ENCODE data around the gene ARL2. TPM values are rescaled to one million over a fixed set of nuclear protein-coding genes. Genes with fewer than 3 reads are reported as not detected.
A peak's percentile ranks its signal among the peaks of the same experiment; 100 is the strongest.

The ARL2 gene
- total RNA-seq, 1 donor from 2014 or later: 120 TPM

DNA sequence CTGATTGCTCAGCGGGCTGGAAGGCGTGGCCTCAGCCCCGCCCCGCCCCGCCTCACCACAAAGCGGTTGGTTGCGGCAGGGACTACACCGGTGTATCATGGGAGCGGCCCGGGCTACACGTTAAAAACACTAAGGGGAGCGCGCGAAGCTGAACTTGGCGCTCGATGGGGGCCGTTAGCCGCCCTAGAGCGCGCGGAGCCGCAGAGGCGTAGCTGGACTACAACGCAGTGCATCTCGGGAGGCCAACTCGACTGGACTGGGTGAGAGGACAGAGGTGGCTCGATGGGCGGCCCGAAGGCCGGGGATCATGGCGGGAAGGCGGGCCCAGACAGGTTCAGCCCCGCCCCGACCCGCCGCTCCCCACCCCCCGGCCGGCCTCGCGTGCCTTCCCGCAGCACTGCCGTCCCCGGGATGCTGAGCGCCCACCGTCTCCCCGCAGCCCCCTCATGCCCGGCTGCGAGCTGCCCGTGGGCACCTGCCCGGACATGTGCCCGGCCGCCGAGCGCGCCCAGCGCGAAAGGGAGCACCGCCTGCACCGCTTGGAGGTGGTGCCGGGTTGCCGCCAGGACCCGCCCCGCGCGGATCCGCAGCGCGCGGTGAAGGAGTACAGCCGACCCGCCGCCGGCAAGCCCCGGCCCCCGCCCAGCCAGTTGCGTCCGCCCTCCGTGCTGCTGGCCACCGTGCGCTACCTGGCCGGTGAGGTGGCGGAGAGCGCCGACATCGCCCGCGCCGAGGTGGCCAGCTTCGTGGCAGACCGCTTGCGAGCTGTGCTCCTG lies 27.1 kb downstream of the ARL2 start, which contains the start of gene SAC3D1:
SAC3D1 (plus strand) TSS at position 364 of the 776 bp plus-strand sequence; CDS start at position 447, 83 bp downstream.
- intact Hi-C loops (cut with DNase I): loop anchor here (5.0 kb wide), 1 partner anchor 76 kb away; the partner anchor contains the start of gene ZNHIT2
- peak; percentile 96 for DNase-seq (ENCODE audit: low spot score)

DNA sequence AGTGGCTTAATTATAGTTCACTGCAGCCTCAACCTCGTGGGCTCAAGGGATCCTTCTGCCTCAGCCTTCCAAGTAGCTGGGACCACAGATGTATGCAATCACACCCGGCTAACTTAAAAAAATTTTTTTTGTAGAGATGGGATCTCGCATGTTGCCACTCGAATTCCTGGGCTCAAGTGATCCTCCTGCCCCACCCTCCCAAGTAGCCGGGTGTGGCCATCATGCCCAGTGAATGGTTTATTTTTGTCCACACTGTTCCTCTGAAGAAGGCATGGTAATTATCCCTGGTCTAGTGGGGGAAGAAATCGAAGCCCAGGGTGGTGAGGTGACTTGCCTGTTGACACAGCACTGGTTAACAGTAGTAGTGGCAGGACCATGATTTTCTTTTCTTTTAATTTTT lies 28.9 kb downstream of the ARL2 start:
- intact Hi-C loops (cut with DNase I): loop anchor here (5.0 kb wide), 1 partner anchor 74 kb away; the partner anchor contains the start of gene ZNHIT2
- DNase-seq (ENCODE audit: low spot score): no peak

DNA sequence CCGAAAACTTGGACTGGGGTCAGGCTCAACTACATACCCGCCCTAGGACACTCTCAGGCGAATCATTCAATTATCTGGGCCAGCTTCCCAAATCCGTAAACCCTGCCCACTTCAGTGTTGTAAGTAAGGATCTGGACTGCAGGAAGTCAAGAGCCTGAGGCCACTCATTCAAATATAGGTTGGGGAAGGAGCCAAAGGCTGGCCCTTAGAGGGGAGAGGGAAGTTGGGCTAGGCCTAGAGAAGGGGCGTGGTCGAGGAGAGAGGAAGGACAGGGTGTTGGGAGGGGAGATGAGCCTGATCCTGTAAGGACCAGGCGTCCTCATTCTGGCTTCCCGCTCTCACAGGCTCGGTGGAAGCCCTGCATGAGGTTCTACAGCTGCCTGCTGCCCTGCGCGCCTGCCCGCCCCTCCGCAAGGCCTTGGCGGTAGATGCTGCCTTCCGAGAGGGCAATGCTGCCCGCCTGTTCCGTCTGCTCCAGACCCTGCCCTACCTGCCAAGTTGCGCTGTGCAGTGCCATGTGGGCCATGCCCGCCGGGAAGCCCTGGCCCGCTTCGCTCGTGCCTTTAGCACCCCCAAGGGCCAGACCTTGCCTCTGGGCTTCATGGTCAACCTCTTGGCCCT lies 30.0 kb downstream of the ARL2 start:
- intact Hi-C loops (cut with DNase I): loop anchor here (5.0 kb wide), 1 partner anchor 73 kb away; the partner anchor contains the start of gene ZNHIT2
- DNase-seq (ENCODE audit: low spot score): no peak

- no peak for DNase-seq (ENCODE audit: low spot score)
- intact Hi-C loops (cut with DNase I): no loop called here
These were observed 31.1 kb downstream of the ARL2 start for GRCh38 chr11:65045061-65045460.

DNA sequence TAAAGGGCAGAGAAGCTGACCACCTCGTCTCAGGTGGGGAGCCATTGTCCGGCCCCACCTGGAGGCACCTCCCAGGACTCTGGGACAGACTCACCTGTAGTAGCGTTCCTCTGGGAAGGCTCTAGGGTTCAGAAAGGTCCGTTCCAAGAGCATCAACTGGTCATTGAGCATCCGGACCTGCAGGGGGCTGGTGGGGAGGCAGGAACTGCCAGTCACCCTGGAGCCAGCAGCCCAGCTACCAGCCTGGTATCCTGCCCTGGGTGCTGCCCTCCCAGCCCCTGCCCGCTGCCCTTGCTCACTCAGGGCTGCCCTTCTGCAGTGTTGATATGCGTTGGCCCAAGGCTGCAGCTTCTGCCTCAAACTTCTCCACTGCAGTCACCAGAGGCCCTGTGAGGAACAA lies 31.8 kb downstream of the ARL2 start:
- intact Hi-C loops (cut with DNase I): no loop called here
- no peak for DNase-seq (ENCODE audit: low spot score)

DNA sequence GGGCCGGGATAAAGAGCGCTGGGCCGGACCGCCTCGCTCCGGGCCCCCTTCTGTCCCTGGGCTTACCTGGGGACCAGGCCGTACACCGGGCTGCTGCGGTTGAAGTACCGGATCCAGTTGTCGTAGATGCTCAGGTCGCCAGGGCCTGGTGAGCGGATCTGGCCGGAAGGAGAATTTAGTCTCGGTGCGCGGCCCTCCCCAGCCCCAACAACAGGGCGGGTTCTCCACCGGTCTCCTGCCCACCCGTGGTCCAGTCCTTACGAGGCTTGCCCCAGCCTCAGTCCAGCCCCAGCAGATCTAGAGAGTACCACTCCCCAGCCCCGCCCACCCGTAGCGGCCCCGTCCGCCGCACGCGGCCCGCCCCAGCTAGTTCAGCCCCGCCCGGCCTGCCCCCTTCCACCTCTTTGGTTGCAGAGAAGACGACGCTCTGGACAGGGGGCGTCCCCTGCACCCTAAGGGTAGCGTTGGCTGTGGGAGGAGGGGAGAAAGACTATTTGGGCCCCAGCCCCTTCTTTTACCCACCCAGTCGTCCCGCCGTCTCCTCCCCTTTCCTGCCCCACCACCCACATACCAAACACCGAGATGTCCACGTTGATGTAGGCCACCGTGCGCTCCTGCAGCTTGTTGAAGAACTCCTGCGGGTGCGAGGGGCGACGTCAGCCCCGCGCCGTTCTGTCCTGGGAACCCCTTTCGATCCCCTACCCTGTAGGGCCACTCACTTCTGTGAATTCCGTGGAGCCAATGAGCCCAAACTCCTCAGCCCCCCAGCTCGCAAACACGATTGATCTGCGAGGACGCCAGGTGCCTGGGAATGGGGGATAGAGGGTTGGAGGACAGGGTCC lies 33.8 kb downstream of the ARL2 start:
- no peak for DNase-seq (ENCODE audit: low spot score)
- intact Hi-C loops (cut with DNase I): no loop called here

DNA sequence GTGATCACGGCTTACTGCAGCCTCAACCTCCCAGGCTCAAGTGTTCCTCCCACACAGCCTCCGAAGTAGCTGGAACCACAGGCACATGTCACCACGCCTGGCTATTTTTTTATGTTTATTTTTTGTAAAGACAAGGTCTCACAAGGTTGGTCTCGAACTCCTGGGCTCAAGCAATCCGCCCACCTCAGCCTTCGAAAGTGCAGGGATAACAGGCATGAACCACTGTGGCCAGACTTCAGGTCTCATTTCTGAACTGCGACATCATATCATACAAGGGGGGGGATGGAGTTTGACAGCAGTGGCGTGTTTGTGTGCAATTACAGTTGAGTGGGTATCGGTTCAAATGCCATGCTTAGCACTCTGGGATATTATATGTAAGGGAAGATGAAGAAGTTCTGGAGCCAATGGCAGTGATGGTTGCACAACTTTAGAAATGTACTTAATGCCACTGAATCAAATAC lies 37.5 kb downstream of the ARL2 start:
- no peak for DNase-seq (ENCODE audit: low spot score)
- intact Hi-C loops (cut with DNase I): no loop called here

GRCh38 chr11:65053827-65054508 lies 40.0 kb downstream of the ARL2 start:
- intact Hi-C loops (cut with DNase I): no loop called here
- DNase-seq (ENCODE audit: low spot score): no peak

- no peak for DNase-seq (ENCODE audit: low spot score)
- intact Hi-C loops (cut with DNase I): no loop called here
These were observed 41.6 kb downstream of the ARL2 start for GRCh38 chr11:65055538-65055937.

DNA sequence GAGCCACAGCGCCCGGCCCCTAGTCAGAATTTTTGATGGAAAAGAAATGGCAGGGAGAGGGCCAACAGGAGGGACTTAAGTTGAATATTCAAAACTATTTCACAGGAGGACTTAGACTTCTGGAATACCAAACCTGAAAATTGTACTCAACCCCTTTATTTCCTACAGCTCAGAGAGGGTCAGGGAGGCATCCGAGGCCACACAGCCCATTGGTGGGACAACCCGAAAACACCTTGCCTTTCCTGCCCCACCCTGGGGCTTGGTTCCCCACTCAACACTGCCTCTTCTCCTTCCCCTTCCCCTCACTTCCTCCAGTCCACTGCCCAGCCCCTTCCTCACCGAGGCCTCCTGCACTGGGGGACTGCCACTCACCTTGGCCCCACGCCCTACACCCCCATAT lies 43.0 kb downstream of the ARL2 start:
- intact Hi-C loops (cut with DNase I): no loop called here
- no peak for DNase-seq (ENCODE audit: low spot score)

DNA sequence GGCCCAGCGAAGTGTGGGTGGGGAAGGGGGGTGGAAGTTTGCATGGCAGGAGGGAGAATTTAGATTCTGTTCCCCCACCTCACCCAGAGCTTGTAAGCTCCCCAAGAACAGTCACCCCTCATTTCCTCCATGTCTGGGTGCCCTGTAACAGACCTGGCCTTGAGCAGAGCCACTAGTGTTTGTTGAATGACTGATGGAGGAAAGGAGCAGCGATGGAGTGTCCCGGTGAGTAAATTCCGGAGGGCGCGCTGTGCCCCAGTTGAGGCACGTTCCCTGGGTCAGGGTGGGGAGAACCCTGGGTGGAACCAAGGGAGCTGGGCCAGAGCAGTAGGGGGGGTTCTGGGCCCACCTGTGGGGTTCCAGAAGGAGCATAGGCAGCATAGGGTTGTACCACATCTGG lies 43.6 kb downstream of the ARL2 start:
- intact Hi-C loops (cut with DNase I): no loop called here
- DNase-seq (ENCODE audit: low spot score): no peak

DNA sequence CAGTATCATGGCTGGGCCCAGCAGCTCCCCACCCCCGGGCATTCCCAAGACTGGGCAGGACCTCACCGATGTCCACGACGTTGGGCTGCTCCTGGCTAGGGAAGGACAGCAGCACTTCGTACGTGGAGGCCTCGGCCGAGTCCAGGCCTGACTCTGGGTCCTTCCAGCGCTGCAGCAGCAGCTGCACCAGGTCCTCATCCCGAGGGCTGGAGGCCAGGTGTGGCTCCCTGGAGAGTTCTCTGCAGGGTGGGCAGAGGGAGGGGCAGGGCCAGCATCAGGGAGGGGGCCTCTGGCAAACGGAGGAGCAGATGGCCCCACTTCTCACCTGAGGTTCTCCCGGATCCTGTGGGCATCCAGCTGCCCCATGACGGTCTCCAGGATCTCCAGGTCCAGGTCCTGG lies 44.1 kb downstream of the ARL2 start:
- intact Hi-C loops (cut with DNase I): no loop called here
- no peak for DNase-seq (ENCODE audit: low spot score)

- intact Hi-C loops (cut with DNase I): no loop called here
- no peak for DNase-seq (ENCODE audit: low spot score)
These were observed 44.6 kb downstream of the ARL2 start, which contains the start of gene NAALADL1 for GRCh38 chr11:65058419-65059054. Gene NAALADL1, minus strand, starts transcription at chr11:65058553. Its CDS starts 32 bp downstream, at chr11:65058521.

- no peak for DNase-seq (ENCODE audit: low spot score)
- intact Hi-C loops (cut with DNase I): no loop called here
These were observed 45.6 kb downstream of the ARL2 start for GRCh38 chr11:65059523-65059922.

- no peak for DNase-seq (ENCODE audit: low spot score)
- intact Hi-C loops (cut with DNase I): no loop called here
These were observed 46.2 kb downstream of the ARL2 start for GRCh38 chr11:65059959-65060824.

DNA sequence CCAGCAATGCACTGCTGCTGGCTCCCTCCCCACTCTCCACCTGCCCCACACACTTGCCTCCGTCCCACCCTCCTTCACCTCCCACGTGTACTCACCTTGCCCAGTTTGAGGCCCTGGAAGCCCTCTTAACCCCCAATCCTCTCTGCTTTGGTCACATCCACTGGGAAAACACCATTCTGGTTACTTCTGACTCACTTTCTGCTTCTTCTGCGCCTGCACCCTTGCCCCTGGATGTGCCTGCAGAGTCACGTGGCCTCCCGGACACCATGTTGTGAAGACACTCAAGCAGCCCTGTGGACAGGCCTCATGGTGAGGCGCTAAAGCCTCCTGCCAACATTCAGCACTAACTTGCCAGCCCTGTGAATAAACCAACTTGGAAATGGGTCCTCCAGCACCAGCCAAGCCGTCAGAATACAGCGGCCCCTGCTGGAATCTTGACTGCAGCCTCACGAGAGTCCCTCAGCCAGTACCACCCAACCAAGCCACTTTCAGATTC lies 47.0 kb downstream of the ARL2 start:
- DNase-seq (ENCODE audit: low spot score): no peak
- intact Hi-C loops (cut with DNase I): no loop called here

DNA sequence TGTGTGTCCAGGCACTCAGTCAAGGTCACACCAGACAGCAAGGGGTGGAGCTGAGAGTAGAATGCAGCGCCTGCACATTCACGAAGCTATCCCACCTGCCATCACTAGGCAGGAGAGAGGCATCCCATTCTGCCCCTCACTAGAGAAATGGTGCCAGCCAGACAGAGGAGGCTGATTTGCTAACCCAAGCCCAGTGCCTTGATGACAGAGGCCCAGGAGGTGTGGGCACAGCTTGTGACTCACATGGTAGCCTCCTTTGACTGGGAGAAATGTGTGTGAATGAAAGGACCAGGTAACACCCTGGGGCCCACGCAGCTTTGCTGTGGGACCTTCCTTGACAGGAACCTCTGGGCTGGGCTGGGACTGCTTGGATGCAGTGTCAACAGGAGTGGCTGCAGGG lies 49.6 kb downstream of the ARL2 start:
- intact Hi-C loops (cut with DNase I): no loop called here
- DNase-seq (ENCODE audit: low spot score): no peak

DNA sequence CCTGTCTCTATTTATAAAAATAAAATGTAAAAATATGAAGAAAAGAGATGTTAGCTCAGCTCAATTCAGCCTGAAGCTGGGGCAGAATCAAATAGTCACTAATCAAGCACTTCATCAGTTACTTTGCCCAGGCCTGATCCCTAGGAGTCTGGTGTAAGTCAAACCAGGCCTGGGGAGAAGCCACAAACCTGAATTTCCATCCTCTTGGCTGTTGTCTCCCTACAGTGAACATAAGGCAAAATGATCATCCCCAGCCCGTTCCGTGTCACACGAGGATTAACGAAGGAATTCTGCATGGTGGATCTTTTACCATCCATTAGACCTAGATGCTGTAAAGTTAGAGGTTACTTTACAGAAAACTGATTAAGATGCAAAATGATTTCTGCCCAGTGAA lies 50.9 kb downstream of the ARL2 start:
- no peak for DNase-seq (ENCODE audit: low spot score)
- intact Hi-C loops (cut with DNase I): no loop called here
